HCT116 (cell line): ENCODE measurements around the gene FOXD2. TPM values are rescaled to one million over a fixed set of nuclear protein-coding genes. Genes with fewer than 3 reads are reported as not detected.

Experiments
- ATAC-seq: fragments of 200-7000 bp; cut with Tn5 transposase; 2 replicates; pipeline ENCODE4 v1.9.1; 2020; ENCODE audit warnings: mild to moderate bottlenecking, moderate library complexity
- BruUV-seq: library from RNA; stranded (reverse); fragments of 400-500 nt; replicated peaks from 2 replicates; lab custom pipeline; 2021; lab: Mats Ljungman, UMichigan
- CTCF ChIA-PET: fragments of 300-600 bp; sonication (Branson Sonifier 250); formaldehyde crosslinking; loops from one replicate; lab custom pipeline; 2021; ENCODE audit warnings: antibody characterized with exemption; lab: Charles Lee
- POLR2A ChIA-PET: fragments of 300-600, 350-600 bp; sonication (Branson Sonifier 250); formaldehyde crosslinking; loops from one replicate; lab custom pipeline; 2021; ENCODE audit warnings: antibody characterized with exemption; lab: Charles Lee
- RAD21 ChIA-PET, 2 experiments: fragments of 300-600 bp; sonication (Branson Sonifier 250); formaldehyde crosslinking; loops; one replicate each; lab custom pipeline; 2023; ENCODE audit warnings: low total read pairs in 2 of 2; ENCODE audit not compliant: uncharacterized antibody in 2 of 2, unreplicated experiment in 2 of 2, low non-redundant PET in 1 of 2; lab: Charles Lee
- DNase-seq: peaks from one replicate; pipeline ENCODE4 v3.0.0-alpha.2; 2010; ENCODE audit warnings: low read depth, low spot score
- H2AFZ ChIP-seq: fragments of 200-600 bp; shearing (Covaris generic), sonication (generic); 2 replicates; pipeline ENCODE4 v1.6.1; 2017; ENCODE audit warnings: low read depth, mixed run types, mixed read lengths, antibody characterized with exemption, low read length; ENCODE audit not compliant: poor library complexity, severe bottlenecking
- H3K27ac ChIP-seq: 2 replicates; pipeline ENCODE4 v1.5.1; 2012; ENCODE audit warnings: low read depth, low read length
- H3K27me3 ChIP-seq: fragments of 200-600 bp; sonication (generic); 2 replicates; pipeline ENCODE4 v1.6.1; 2016; ENCODE audit warnings: mixed run types, low read length, mixed read lengths; ENCODE audit not compliant: insufficient read depth
- H3K36me3 ChIP-seq, 2 experiments: fragments of 200-500 bp in 1 of 2; fragments of 200-600 bp in 1 of 2; sonication (Bioruptor generic) in 1 of 2; sonication (generic) in 1 of 2; 2 replicates each; pipeline versions ENCODE4 v1.5.1 to v1.6.1; 2014 to 2016; ENCODE audit warnings: low read length in 2 of 2, inconsistent platforms in 1 of 2, mixed read lengths in 1 of 2, mixed run types in 1 of 2; ENCODE audit not compliant: insufficient read depth in 2 of 2, control insufficient read depth in 1 of 2
- H3K4me1 ChIP-seq, 2 experiments: fragments of 200-600 bp in 1 of 2; sonication (generic) in 1 of 2; 2 replicates each; pipeline versions ENCODE4 v1.5.1 to v1.6.1; 2012 to 2017; ENCODE audit warnings: low read length in 2 of 2, inconsistent platforms in 1 of 2, mild to moderate bottlenecking in 1 of 2, mixed read lengths in 1 of 2, mixed run types in 1 of 2, moderate library complexity in 1 of 2; ENCODE audit not compliant: insufficient read depth in 2 of 2, control insufficient read depth in 1 of 2
- H3K4me2 ChIP-seq: fragments of 200-600 bp; sonication (generic); 2 replicates; pipeline ENCODE4 v1.6.1; 2017; ENCODE audit warnings: mixed run types, low read length, mixed read lengths
- H3K4me3 ChIP-seq, 2 experiments: fragments of 200-600 bp in 1 of 2; sonication (generic) in 1 of 2; replicated peaks in 1 of 2; 2 replicates each; pipeline ENCODE4 v1.5.1; 2011 to 2016; ENCODE audit warnings: low read length in 2 of 2, control low read depth in 1 of 2, low read depth in 1 of 2, mild to moderate bottlenecking in 1 of 2, mixed read lengths in 1 of 2, mixed run types in 1 of 2
- H3K79me2 ChIP-seq: fragments of 200-600 bp; sonication (generic); 2 replicates; pipeline ENCODE4 v1.6.1; 2017; ENCODE audit warnings: mild to moderate bottlenecking, mixed run types, low read length, moderate library complexity, mixed read lengths; ENCODE audit not compliant: insufficient read depth
- H3K9ac ChIP-seq: fragments of 200-600 bp; sonication (generic); 2 replicates; pipeline ENCODE4 v1.6.1; 2016; ENCODE audit warnings: low read length, mixed read lengths
- H3K9me2 ChIP-seq: fragments of 200-600 bp; sonication (generic), shearing (Covaris generic); 2 replicates; pipeline ENCODE4 v1.6.1; 2017; ENCODE audit warnings: mixed run types, mild to moderate bottlenecking, moderate library complexity; ENCODE audit not compliant: insufficient read depth
- H3K9me3 ChIP-seq, 2 experiments: fragments of 200-500 bp in 1 of 2; fragments of 200-600 bp in 1 of 2; sonication (Bioruptor generic) in 1 of 2; sonication (generic) in 1 of 2; 2 replicates each; pipeline ENCODE4 v1.6.1; 2014 to 2017; ENCODE audit warnings: low read length in 2 of 2, mixed read lengths in 2 of 2, inconsistent platforms in 1 of 2, low read depth in 1 of 2, mild to moderate bottlenecking in 1 of 2, mixed run types in 1 of 2, moderate library complexity in 1 of 2; ENCODE audit not compliant: control insufficient read depth in 1 of 2, insufficient read depth in 1 of 2
- H4K20me1 ChIP-seq: fragments of 200-600 bp; sonication (generic), shearing (Covaris generic); 2 replicates; pipeline ENCODE4 v1.6.1; 2017; ENCODE audit warnings: mixed run types, mild to moderate bottlenecking, moderate library complexity; ENCODE audit not compliant: insufficient read depth
- CBX3 ChIP-seq: IDR thresholded peaks from 2 replicates; pipeline ENCODE4 v1.6.1; 2012; ENCODE audit warnings: low read depth
- CEBPB ChIP-seq: IDR thresholded peaks from 2 replicates; pipeline ENCODE4 v1.6.1; 2012; ENCODE audit warnings: low read depth
- EGR1 ChIP-seq: IDR thresholded peaks from 2 replicates; pipeline ENCODE4 v1.6.1; 2012; ENCODE audit warnings: low read depth
- EZH2 ChIP-seq: fragments of 200-600 bp; sonication (generic); IDR thresholded peaks from 2 replicates; pipeline ENCODE4 v1.6.1; 2017; ENCODE audit warnings: antibody characterized with exemption, mixed run types
- EZH2phosphoT487 ChIP-seq: fragments of 200-600 bp; IDR thresholded peaks from 2 replicates; pipeline ENCODE4 v1.6.1; 2018; ENCODE audit warnings: antibody characterized with exemption, borderline replicate concordance
- JUND ChIP-seq: IDR thresholded peaks from 2 replicates; pipeline ENCODE4 v1.6.1; 2012
- MAX ChIP-seq: IDR thresholded peaks from 2 replicates; pipeline ENCODE4 v1.6.1; 2012
- POLR2A ChIP-seq: IDR thresholded peaks from 2 replicates; pipeline ENCODE4 v1.7.0; 2011; ENCODE audit warnings: borderline replicate concordance; ENCODE audit not compliant: insufficient read depth, insufficient read length; ENCODE audit errors: extremely low read depth
- RAD21 ChIP-seq: IDR thresholded peaks from 2 replicates; pipeline ENCODE4 v1.6.1; 2012; ENCODE audit warnings: low read depth, mild to moderate bottlenecking
- SIN3A ChIP-seq: IDR thresholded peaks from 2 replicates; pipeline ENCODE4 v1.6.1; 2012; ENCODE audit warnings: low read depth
- SP1 ChIP-seq: IDR thresholded peaks from 2 replicates; pipeline ENCODE4 v1.6.1; 2012; ENCODE audit warnings: low read depth
- SRF ChIP-seq: IDR thresholded peaks from 2 replicates; pipeline ENCODE4 v1.6.1; 2012; ENCODE audit warnings: low read depth
- YY1 ChIP-seq: IDR thresholded peaks from 2 replicates; pipeline ENCODE4 v1.6.1; 2011; ENCODE audit warnings: low read length, low read depth, moderate library complexity, mild to moderate bottlenecking; ENCODE audit not compliant: insufficient replicate concordance; ENCODE audit errors: extremely low read depth
- ZFX ChIP-seq: fragments of 450-650 bp; IDR thresholded peaks from 2 replicates; pipeline ENCODE4 v1.6.1; 2017
- ZNF274 ChIP-seq: fragments of 200-500 bp; sonication (Bioruptor generic); IDR thresholded peaks from 2 replicates; pipeline ENCODE4 v1.6.1; 2014; ENCODE audit warnings: mild to moderate bottlenecking, low read depth, low read length, inconsistent platforms
- intact Hi-C: fragments of 100-400 bp; cut with micrococcal nuclease; formaldehyde crosslinking; loops from 2 replicates; pipeline ENCODE4 v1.10.0; 2022
- total RNA-seq: library from RNA; stranded (reverse); gene quantifications from one replicate; pipeline ENCODE4 v1.2.1, GENCODE V29; 2021; ENCODE audit not compliant: unreplicated experiment
- TF ChIP-seq, protein P1 (sequence below): IDR thresholded peaks from 2 replicates; pipeline ENCODE4 v1.6.1; 2012
- TF ChIP-seq, protein P2 (sequence below): IDR thresholded peaks from 2 replicates; pipeline ENCODE4 v1.6.1; 2012; ENCODE audit warnings: low read depth
- TF ChIP-seq, protein P3 (sequence below), 3 experiments: fragments of 200-600 bp in 1 of 3; sonication (generic) in 1 of 3; IDR thresholded peaks in 2 of 3; conservative IDR thresholded peaks in 1 of 3; 2 replicates each; pipeline ENCODE4 v1.5.1; 2012 to 2017; ENCODE audit warnings: low read depth in 2 of 3, low read length in 2 of 3, antibody characterized with exemption in 1 of 3, borderline replicate concordance in 1 of 3, control low read depth in 1 of 3, mild to moderate bottlenecking in 1 of 3, mixed read lengths in 1 of 3, mixed run types in 1 of 3, moderate library complexity in 1 of 3; ENCODE audit not compliant: insufficient read depth in 1 of 3

FOXD2 gene
- total RNA-seq, 1 experiment from 2014 or later = 1.9 TPM

DNA sequence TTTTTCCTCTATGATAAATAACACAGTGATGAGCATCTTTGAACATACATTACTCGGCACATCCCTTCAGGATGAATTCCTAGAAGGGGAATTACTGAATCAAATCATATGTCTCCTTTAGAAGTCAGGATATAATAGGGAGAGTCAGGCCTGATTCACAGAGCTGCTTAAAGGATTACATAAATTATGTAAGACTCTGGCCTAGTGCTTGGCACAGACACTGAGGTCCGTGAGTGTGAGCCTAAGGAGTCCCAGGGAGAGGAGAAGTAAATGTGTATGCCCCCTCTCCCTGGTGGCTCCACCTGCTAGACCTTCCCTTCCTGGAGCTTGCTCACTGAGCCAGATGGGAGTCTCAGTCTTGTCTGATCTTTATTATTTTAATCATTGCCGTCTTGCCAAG, 30.4 kb upstream of the FOXD2 start:
- no peaks in the 10 kb centered on the region for H3K79me2 ChIP-seq
- H3K27me3 ChIP-seq = no peaks in the 10 kb centered on the region
- H3K27ac ChIP-seq = no peak overlapping the region
- TF ChIP-seq JUND (no peak), RAD21 (no peak), SIN3A (no peak), POLR2A (no peak), CEBPB (no peak), EZH2 (no peak), SRF (no peak), CBX3 (no peak), ZNF274 (no peak), EZH2phosphoT487 (no peak), ZFX (no peak), EGR1 (no peak), YY1 (no peak), MAX (no peak), SP1 (no peak)
- TF ChIP-seq, protein P1, sequence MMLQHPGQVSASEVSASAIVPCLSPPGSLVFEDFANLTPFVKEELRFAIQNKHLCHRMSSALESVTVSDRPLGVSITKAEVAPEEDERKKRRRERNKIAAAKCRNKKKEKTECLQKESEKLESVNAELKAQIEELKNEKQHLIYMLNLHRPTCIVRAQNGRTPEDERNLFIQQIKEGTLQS = no peak
- TF ChIP-seq, protein P2, sequence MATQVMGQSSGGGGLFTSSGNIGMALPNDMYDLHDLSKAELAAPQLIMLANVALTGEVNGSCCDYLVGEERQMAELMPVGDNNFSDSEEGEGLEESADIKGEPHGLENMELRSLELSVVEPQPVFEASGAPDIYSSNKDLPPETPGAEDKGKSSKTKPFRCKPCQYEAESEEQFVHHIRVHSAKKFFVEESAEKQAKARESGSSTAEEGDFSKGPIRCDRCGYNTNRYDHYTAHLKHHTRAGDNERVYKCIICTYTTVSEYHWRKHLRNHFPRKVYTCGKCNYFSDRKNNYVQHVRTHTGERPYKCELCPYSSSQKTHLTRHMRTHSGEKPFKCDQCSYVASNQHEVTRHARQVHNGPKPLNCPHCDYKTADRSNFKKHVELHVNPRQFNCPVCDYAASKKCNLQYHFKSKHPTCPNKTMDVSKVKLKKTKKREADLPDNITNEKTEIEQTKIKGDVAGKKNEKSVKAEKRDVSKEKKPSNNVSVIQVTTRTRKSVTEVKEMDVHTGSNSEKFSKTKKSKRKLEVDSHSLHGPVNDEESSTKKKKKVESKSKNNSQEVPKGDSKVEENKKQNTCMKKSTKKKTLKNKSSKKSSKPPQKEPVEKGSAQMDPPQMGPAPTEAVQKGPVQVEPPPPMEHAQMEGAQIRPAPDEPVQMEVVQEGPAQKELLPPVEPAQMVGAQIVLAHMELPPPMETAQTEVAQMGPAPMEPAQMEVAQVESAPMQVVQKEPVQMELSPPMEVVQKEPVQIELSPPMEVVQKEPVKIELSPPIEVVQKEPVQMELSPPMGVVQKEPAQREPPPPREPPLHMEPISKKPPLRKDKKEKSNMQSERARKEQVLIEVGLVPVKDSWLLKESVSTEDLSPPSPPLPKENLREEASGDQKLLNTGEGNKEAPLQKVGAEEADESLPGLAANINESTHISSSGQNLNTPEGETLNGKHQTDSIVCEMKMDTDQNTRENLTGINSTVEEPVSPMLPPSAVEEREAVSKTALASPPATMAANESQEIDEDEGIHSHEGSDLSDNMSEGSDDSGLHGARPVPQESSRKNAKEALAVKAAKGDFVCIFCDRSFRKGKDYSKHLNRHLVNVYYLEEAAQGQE = no peak
- TF ChIP-seq, protein P3, sequence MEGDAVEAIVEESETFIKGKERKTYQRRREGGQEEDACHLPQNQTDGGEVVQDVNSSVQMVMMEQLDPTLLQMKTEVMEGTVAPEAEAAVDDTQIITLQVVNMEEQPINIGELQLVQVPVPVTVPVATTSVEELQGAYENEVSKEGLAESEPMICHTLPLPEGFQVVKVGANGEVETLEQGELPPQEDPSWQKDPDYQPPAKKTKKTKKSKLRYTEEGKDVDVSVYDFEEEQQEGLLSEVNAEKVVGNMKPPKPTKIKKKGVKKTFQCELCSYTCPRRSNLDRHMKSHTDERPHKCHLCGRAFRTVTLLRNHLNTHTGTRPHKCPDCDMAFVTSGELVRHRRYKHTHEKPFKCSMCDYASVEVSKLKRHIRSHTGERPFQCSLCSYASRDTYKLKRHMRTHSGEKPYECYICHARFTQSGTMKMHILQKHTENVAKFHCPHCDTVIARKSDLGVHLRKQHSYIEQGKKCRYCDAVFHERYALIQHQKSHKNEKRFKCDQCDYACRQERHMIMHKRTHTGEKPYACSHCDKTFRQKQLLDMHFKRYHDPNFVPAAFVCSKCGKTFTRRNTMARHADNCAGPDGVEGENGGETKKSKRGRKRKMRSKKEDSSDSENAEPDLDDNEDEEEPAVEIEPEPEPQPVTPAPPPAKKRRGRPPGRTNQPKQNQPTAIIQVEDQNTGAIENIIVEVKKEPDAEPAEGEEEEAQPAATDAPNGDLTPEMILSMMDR (IDR thresholded peaks at IDR 0.05 in 2 of 3, conservative IDR thresholded peaks at IDR 0.05 in 1 of 3; ENCODE audit: borderline replicate concordance in 1 of 3, insufficient read depth in 1 of 3, low read depth in 2 of 3, low read length in 2 of 3) = no peak
- intact Hi-C loops = no loop called here
- no peaks in the 10 kb centered on the region for H3K4me1 ChIP-seq
- BruUV-seq = no TSS peak
- ATAC-seq (no peak), DNase-seq (no peak)
- H3K4me2 ChIP-seq = no peak overlapping the region
- H3K9ac ChIP-seq = no peak overlapping the region
- H3K9me2 ChIP-seq = no peaks in the 10 kb centered on the region
- RAD21 ChIA-PET = no interaction called here
- POLR2A ChIA-PET = no interaction called here
- CTCF ChIA-PET = interaction anchor here (1.3 to 1.9 kb wide), 3 partner anchors 17 to 30 kb away, joined by 3 to 6 read pairs (median 3); partner anchors contain the start of gene FOXD2
- no peak overlapping the region for H3K4me3 ChIP-seq
- H4K20me1 ChIP-seq = no peaks in the 10 kb centered on the region
- no peak overlapping the region for H2AFZ ChIP-seq
- no peaks in the 10 kb centered on the region for H3K9me3 ChIP-seq
- H3K36me3 ChIP-seq = no peaks in the 10 kb centered on the region
